ENCODE measurements around the gene SSX2IP. TPM values are rescaled to one million over a fixed set of nuclear protein-coding genes. Genes with fewer than 3 reads are reported as not detected.

SSX2IP gene, protein sequence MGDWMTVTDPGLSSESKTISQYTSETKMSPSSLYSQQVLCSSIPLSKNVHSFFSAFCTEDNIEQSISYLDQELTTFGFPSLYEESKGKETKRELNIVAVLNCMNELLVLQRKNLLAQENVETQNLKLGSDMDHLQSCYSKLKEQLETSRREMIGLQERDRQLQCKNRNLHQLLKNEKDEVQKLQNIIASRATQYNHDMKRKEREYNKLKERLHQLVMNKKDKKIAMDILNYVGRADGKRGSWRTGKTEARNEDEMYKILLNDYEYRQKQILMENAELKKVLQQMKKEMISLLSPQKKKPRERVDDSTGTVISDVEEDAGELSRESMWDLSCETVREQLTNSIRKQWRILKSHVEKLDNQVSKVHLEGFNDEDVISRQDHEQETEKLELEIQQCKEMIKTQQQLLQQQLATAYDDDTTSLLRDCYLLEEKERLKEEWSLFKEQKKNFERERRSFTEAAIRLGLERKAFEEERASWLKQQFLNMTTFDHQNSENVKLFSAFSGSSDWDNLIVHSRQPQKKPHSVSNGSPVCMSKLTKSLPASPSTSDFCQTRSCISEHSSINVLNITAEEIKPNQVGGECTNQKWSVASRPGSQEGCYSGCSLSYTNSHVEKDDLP
- 10 to 100 TPM in 1 of 2 donors, 1 to 10 TPM in 1; 8.2 to 11.9 TPM for total RNA-seq
- 1 to 10 TPM; 2.7 to 8.8 TPM for polyA plus RNA-seq
- long read RNA-seq, donor 1, partial matches to known transcripts: 0 of 3 reads
- long read RNA-seq, donor 1, other reads (novel, unspliced or antisense): 2 of 3 reads
- long read RNA-seq, donor 2, partial matches to known transcripts: 1 of 7 reads
- long read RNA-seq, donor 2, other reads (novel, unspliced or antisense): 4 of 7 reads

DNA sequence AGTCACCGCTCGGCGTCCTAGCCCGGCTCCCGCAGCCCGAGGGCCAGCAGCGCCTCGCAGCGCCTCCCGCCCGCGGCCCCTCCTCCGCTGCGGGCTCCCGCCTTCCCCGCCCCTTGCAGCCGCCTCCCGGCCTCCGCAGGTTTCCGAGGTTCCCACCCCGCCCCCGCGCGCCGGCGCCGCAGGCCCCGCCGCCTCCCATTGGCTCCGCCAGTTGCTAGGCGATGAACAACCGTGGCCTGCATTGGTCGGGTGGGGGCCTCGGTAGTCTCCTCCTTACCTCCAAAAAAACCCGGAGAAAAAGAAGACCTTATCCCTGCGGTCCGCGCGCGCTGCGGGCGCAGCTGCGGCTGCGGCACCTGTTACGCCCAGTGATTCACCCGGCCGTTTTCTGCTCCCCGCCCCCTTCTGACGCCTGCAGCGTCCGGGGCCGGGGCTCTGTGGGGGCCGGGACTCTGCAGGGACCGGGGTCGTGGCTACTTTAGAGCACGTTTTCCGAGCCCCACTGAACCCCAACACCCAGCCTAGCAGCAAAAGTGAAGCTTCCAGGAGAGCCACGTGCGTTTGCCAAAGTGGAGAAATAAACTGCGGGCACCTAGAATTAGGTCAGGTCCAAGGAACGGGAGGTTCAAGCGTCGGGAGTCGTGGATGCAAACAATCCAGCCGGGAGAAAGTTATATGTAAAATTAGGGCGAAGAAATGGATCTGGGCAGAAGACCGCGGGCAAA lies at the start of gene SSX2IP:
SSX2IP (minus strand) TSS at position 65 of the 725 bp plus-strand sequence. CDS start 19,242 bp downstream, outside the sequence.
- no peaks in the 10 kb centered on the region for H3K4me1 ChIP-seq (ENCODE audit: control insufficient read depth in 1 of 2, insufficient read depth in 2 of 2, low read length in 2 of 2)
- H3K36me3 ChIP-seq (ENCODE audit: control insufficient read depth in 1 of 2, insufficient read depth in 2 of 2, low read length in 1 of 2): no peaks in the 10 kb centered on the region
- 1% methylated on average over 54 to 68 of the region's 68 CpGs for WGBS, 2 donors
- H3K4me3 ChIP-seq (ENCODE audit: low read length in 2 of 2): peak within 1 kb of the TSS; percentile 65 to 97
- ATAC-seq (ENCODE audit: low FRiP score): peak; percentile 98
- DNase-seq: peak; percentile 98 to 100
- H3K27me3 ChIP-seq (ENCODE audit: control insufficient read depth in 1 of 2, insufficient read depth in 2 of 2, low read length in 1 of 2): no peaks in the 10 kb centered on the region
- intact Hi-C loops (cut with DNase I): loop anchor here in 1 of 2 donors (5.0 kb wide), 1 partner anchor 47 kb away; no protein-coding TSS in a partner anchor
- H3K9me3 ChIP-seq (ENCODE audit: control insufficient read depth, low read length): no peaks in the 10 kb centered on the region
- H3K27ac ChIP-seq (ENCODE audit: low read depth in 1 of 2, low read length in 2 of 2): peak within 1 kb of the TSS; percentile 0 to 84

DNA sequence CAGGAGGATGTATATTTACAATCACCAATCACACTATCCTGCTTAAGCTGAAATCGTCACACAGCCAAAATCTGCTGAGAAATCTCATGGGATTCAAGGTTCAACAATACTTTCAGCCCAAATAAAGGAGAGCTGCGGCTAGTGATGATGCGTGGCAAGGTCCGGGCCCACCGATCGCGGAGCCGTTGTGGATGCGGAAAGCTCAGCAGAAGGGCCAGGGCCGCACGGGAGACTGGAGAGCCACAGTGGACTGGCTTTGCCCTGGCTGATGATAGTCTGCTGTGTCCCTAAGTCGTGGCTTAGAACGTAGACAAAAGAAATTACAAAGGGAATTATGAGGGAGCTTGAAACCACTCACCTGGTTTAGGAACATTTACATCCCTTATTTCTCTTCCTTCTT lies 48.0 kb upstream of the SSX2IP start:
- no peak for DNase-seq
- H3K4me3 ChIP-seq (ENCODE audit: low read length in 2 of 2): no peak overlapping the region
- intact Hi-C loops (cut with DNase I): loop anchor here in 1 of 2 donors (5.0 kb wide), 1 partner anchor 46 kb away; the partner anchor contains the start of gene SSX2IP
- no peaks in the 10 kb centered on the region for H3K36me3 ChIP-seq (ENCODE audit: control insufficient read depth in 1 of 2, insufficient read depth in 2 of 2, low read length in 1 of 2)
- no peak overlapping the region for H3K27ac ChIP-seq (ENCODE audit: low read depth in 1 of 2, low read length in 2 of 2)
- H3K4me1 ChIP-seq (ENCODE audit: control insufficient read depth in 1 of 2, insufficient read depth in 2 of 2, low read length in 2 of 2): no peaks in the 10 kb centered on the region
- ATAC-seq (ENCODE audit: low FRiP score): no peak
- no peaks in the 10 kb centered on the region for H3K27me3 ChIP-seq (ENCODE audit: control insufficient read depth in 1 of 2, insufficient read depth in 2 of 2, low read length in 1 of 2)
- WGBS, 2 donors: 94 to 95% methylated on average over 13 of the region's 13 CpGs
- peaks cover 2% of the 10 kb centered on the region for H3K9me3 ChIP-seq (ENCODE audit: control insufficient read depth, low read length)

DNA sequence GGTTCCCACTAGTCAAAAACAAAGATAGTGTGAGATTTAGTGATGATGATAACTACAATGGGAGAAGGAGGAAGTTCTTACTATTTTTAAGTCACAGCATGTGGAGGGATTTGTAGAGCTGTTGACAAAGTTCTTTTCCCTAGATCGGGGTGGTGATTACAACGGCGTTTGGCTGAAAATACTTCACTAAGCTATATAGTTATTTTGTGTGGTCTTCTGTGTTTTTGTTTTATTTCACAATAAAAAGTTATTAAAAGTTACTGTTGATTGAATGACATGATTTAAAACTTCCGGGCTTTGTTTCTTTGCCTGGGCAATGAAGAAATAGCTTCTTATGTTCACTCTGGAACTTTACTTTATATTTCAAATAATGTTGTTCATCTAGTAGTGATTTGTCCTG lies 47.3 kb upstream of the SSX2IP start:
- 5 to 19% methylated on average over 4 of the region's 4 CpGs for WGBS, 2 donors
- Histone ChIP-seq H3K36me3 (ENCODE audit: control insufficient read depth in 1 of 2, insufficient read depth in 2 of 2, low read length in 1 of 2) (no peaks in the 10 kb centered on the region), H3K4me3 (ENCODE audit: low read length in 2 of 2) (no peak overlapping the region), H3K27me3 (ENCODE audit: control insufficient read depth in 1 of 2, insufficient read depth in 2 of 2, low read length in 1 of 2) (no peaks in the 10 kb centered on the region), H3K9me3 (ENCODE audit: control insufficient read depth, low read length) (peaks cover 2% of the 10 kb centered on the region), H3K4me1 (ENCODE audit: control insufficient read depth in 1 of 2, insufficient read depth in 2 of 2, low read length in 2 of 2) (no peaks in the 10 kb centered on the region), H3K27ac (ENCODE audit: low read depth in 1 of 2, low read length in 2 of 2) (no peak overlapping the region)
- intact Hi-C loops (cut with DNase I): loop anchor here in 1 of 2 donors (5.0 kb wide), 1 partner anchor 45 kb away; the partner anchor contains the start of gene SSX2IP
- ATAC-seq (ENCODE audit: low FRiP score) (no peak), DNase-seq (no peak)

DNA sequence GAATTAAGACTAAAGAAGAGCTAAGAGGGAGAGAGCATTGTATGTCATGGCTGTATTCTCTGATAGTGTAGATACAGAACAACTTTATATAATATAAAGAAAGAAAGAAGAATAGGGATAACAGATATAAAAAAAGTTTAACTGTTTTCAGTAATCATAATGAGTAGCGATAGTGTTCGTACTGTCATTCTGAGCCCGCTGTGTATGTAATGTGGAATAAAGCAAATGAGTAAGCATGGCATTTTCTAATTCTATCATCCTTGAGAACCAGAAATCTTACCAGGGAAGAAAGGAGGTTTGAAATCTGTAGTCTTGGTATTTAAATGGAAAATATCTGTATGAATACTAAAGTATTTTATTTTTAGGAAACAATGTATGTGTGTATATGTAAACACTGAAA lies 46.7 kb upstream of the SSX2IP start:
- 97 to 98% methylated on average over 3 of the region's 3 CpGs for WGBS, 2 donors
- Histone ChIP-seq H3K27ac (ENCODE audit: low read depth in 1 of 2, low read length in 2 of 2) (no peak overlapping the region), H3K4me1 (ENCODE audit: control insufficient read depth in 1 of 2, insufficient read depth in 2 of 2, low read length in 2 of 2) (no peaks in the 10 kb centered on the region), H3K4me3 (ENCODE audit: low read length in 2 of 2) (no peak overlapping the region), H3K27me3 (ENCODE audit: control insufficient read depth in 1 of 2, insufficient read depth in 2 of 2, low read length in 1 of 2) (no peaks in the 10 kb centered on the region), H3K9me3 (ENCODE audit: control insufficient read depth, low read length) (peaks cover 2% of the 10 kb centered on the region), H3K36me3 (ENCODE audit: control insufficient read depth in 1 of 2, insufficient read depth in 2 of 2, low read length in 1 of 2) (no peaks in the 10 kb centered on the region)
- intact Hi-C loops (cut with DNase I): loop anchor here in 1 of 2 donors (5.0 kb wide), 1 partner anchor 45 kb away; the partner anchor contains the start of gene SSX2IP
- ATAC-seq (ENCODE audit: low FRiP score) (no peak), DNase-seq (no peak)

DNA sequence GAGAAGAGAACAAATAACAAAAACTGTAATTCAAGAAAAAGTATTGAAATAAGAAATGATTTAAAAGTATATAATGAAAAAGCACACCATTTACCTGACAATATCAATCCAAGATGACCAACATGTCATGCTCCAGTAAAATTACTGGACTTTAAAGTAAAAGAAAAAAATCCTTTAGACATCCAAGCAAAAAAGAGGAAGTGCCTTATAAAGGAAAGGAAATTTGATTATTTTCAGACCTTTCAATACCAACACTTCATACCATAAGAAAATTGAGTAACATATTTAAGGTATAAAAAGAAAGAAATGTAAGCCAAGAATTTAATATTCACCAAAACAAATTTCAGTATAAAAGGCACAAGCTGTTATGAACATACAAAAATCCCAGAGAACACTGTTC lies 46.2 kb upstream of the SSX2IP start:
- Histone ChIP-seq H3K4me3 (ENCODE audit: low read length in 2 of 2) (no peak overlapping the region), H3K27ac (ENCODE audit: low read depth in 1 of 2, low read length in 2 of 2) (no peak overlapping the region), H3K4me1 (ENCODE audit: control insufficient read depth in 1 of 2, insufficient read depth in 2 of 2, low read length in 2 of 2) (no peaks in the 10 kb centered on the region)

DNA sequence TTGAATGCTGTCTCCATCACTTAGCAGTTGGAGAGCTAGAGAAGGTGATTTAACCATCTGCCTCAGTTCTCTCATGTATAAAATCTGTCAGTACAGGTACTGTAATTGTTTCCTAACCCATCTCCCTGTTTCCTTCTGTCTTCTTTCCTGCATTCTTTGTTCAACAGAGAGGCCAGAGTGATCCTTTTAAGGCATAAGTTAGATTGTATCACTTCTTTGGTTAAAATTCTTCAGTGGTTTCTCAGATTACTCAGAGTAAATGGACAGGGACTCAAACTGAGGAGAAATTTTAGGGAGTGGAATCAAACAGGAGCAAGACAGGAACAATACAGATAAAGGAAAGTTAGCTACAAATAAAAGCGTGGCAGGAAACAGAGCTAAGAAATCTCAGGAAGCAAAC lies 45.2 kb upstream of the SSX2IP start:
- H3K27ac ChIP-seq (ENCODE audit: low read depth in 1 of 2, low read length in 2 of 2): no peak overlapping the region
- H3K36me3 ChIP-seq (ENCODE audit: control insufficient read depth in 1 of 2, insufficient read depth in 2 of 2, low read length in 1 of 2): no peaks in the 10 kb centered on the region
- DNase-seq (no peak), ATAC-seq (ENCODE audit: low FRiP score) (no peak)
- 95 to 97% methylated on average over 1 of the region's 1 CpG for WGBS, 2 donors
- intact Hi-C loops (cut with DNase I): loop anchor here in 1 of 2 donors (5.0 kb wide), 1 partner anchor 43 kb away; the partner anchor contains the start of gene SSX2IP
- H3K9me3 ChIP-seq (ENCODE audit: control insufficient read depth, low read length): peaks cover 2% of the 10 kb centered on the region
- no peaks in the 10 kb centered on the region for H3K4me1 ChIP-seq (ENCODE audit: control insufficient read depth in 1 of 2, insufficient read depth in 2 of 2, low read length in 2 of 2)
- no peaks in the 10 kb centered on the region for H3K27me3 ChIP-seq (ENCODE audit: control insufficient read depth in 1 of 2, insufficient read depth in 2 of 2, low read length in 1 of 2)
- H3K4me3 ChIP-seq (ENCODE audit: low read length in 2 of 2): no peak overlapping the region

More for the DNA sequence above, 46.2 kb upstream of the SSX2IP start:
- H3K27me3 ChIP-seq (ENCODE audit: control insufficient read depth in 1 of 2, insufficient read depth in 2 of 2, low read length in 1 of 2): no peaks in the 10 kb centered on the region
- H3K36me3 ChIP-seq (ENCODE audit: control insufficient read depth in 1 of 2, insufficient read depth in 2 of 2, low read length in 1 of 2): no peaks in the 10 kb centered on the region
- peaks cover 2% of the 10 kb centered on the region for H3K9me3 ChIP-seq (ENCODE audit: control insufficient read depth, low read length)
- intact Hi-C loops (cut with DNase I): loop anchor here in 1 of 2 donors (5.0 kb wide), 1 partner anchor 44 kb away; the partner anchor contains the start of gene SSX2IP
- DNase-seq (no peak), ATAC-seq (ENCODE audit: low FRiP score) (no peak)

DNA sequence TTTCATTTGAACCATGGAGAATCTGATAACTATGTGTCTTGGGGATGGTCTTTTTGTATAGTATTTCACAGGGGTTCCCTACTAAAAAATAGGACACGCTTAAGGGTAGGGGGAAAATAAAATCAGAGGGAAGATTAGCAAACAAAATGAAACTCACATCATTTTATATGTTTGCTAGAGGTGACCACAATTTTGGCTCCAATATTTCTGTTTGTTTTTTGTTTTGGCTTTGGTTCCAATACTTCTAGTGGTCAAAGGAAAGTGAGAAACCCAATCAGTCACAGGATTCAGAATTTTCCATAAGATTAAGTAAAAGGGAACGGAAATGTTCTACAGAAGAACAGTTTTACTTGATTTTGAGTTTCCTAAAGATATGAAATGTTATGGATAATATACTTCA lies 42.3 kb upstream of the SSX2IP start:
- Histone ChIP-seq H3K4me1 (ENCODE audit: control insufficient read depth in 1 of 2, insufficient read depth in 2 of 2, low read length in 2 of 2) (no peaks in the 10 kb centered on the region), H3K27ac (ENCODE audit: low read depth in 1 of 2, low read length in 2 of 2) (no peak overlapping the region), H3K9me3 (ENCODE audit: control insufficient read depth, low read length) (peaks cover 2% of the 10 kb centered on the region), H3K36me3 (ENCODE audit: control insufficient read depth in 1 of 2, insufficient read depth in 2 of 2, low read length in 1 of 2) (no peaks in the 10 kb centered on the region), H3K27me3 (ENCODE audit: control insufficient read depth in 1 of 2, insufficient read depth in 2 of 2, low read length in 1 of 2) (no peaks in the 10 kb centered on the region), H3K4me3 (ENCODE audit: low read length in 2 of 2) (no peak overlapping the region)
- WGBS, 2 donors: 49 to 95% methylated on average over 2 of the region's 2 CpGs
- no peak for ATAC-seq (ENCODE audit: low FRiP score)
- intact Hi-C loops (cut with DNase I): no loop called here
- no peak for DNase-seq

DNA sequence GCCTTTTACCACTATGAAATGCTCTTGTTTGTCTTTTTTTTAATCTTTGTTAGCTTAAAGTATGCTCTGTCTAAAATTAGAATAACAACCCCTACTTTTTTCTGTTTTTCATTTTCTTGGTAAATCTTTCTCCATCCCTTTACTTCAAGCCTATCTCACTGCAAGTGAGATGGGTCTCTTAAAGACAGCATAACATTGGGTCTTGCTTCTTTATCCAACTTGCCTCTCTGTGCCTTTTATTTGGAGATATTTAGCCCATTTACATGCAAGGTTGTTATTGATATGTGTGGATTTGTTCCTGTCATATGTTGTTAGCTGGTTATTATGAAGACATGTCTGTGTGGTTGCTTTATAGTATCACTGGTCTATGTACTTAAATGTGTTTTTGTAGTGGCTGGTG lies 41.3 kb upstream of the SSX2IP start:
- intact Hi-C loops (cut with DNase I): no loop called here
- DNase-seq (no peak), ATAC-seq (ENCODE audit: low FRiP score) (no peak)
- Histone ChIP-seq H3K4me1 (ENCODE audit: control insufficient read depth in 1 of 2, insufficient read depth in 2 of 2, low read length in 2 of 2) (peaks cover 2% of the 10 kb centered on the region in 2 donors), H3K9me3 (ENCODE audit: control insufficient read depth, low read length) (peaks cover 2% of the 10 kb centered on the region), H3K27me3 (ENCODE audit: control insufficient read depth in 1 of 2, insufficient read depth in 2 of 2, low read length in 1 of 2) (no peaks in the 10 kb centered on the region), H3K36me3 (ENCODE audit: control insufficient read depth in 1 of 2, insufficient read depth in 2 of 2, low read length in 1 of 2) (no peaks in the 10 kb centered on the region), H3K4me3 (ENCODE audit: low read length in 2 of 2) (no peak overlapping the region), H3K27ac (ENCODE audit: low read depth in 1 of 2, low read length in 2 of 2) (no peak overlapping the region)

Measured in aorta (tissue), 5 donors.